H1 (cell line): Measurements from ENCODE around the gene AATK. TPM values are rescaled to one million over a fixed set of nuclear protein-coding genes. Genes with fewer than 3 reads are reported as not detected.
"Not testable (repeated sequence)": the region's sequence is repeated elsewhere in the genome, so short reads cannot be mapped to it uniquely, and the experiment has no call there.

Source experiments
- CTCF ChIA-PET: fragments of 300-600 bp; sonication (Branson Sonifier 250); formaldehyde crosslinking; loops from one replicate; lab custom pipeline; 2021; ENCODE audit not compliant: partially characterized antibody; lab: Charles Lee
- POLR2A ChIA-PET: fragments of 300-600 bp; sonication (Branson Sonifier 250); formaldehyde crosslinking; loops from one replicate; lab custom pipeline; 2021; ENCODE audit warnings: inconsistent platforms; ENCODE audit not compliant: partially characterized antibody; lab: Charles Lee
- DNase-seq, 2 experiments: peaks; one replicate each; pipeline versions ENCODE4 v3.0.0 to v3.0.0-alpha.2; 2010 to 2022; ENCODE audit warnings: low spot score in 2 of 2, low read depth in 1 of 2, mixed read lengths in 1 of 2
- FAIRE-seq: peaks from 2 replicates; lab custom pipeline; 2011; peaks lifted over from hg19 to GRCh38; lab: Jason Lieb, UNC
- H2AFZ ChIP-seq: 2 replicates; pipeline ENCODE4 v1.8.1; 2012; ENCODE audit warnings: low read length, inconsistent platforms
- H2AK5ac ChIP-seq: 2 replicates; pipeline ENCODE4 v1.6.1; 2013; ENCODE audit warnings: low read depth, low read length
- H2BK120ac ChIP-seq: replicated peaks from 2 replicates; pipeline ENCODE3; 2013; ENCODE audit warnings: low read depth, low read length, inconsistent platforms
- H2BK12ac ChIP-seq: 2 replicates; pipeline ENCODE4 v1.6.1; 2013; ENCODE audit warnings: low read depth, low read length
- H2BK15ac ChIP-seq: 2 replicates; pipeline ENCODE4 v1.6.1; 2013; ENCODE audit warnings: low read length
- H2BK20ac ChIP-seq: 2 replicates; pipeline ENCODE4 v1.6.1; 2013; ENCODE audit warnings: low read length
- H2BK5ac ChIP-seq: 2 replicates; pipeline ENCODE4 v1.6.1; 2013; ENCODE audit warnings: low read depth, low read length
- H3K14ac ChIP-seq: 2 replicates; pipeline ENCODE4 v1.6.1; 2013; ENCODE audit warnings: inconsistent platforms; ENCODE audit not compliant: insufficient read length
- H3K18ac ChIP-seq: 2 replicates; pipeline ENCODE4 v1.6.1; 2013; ENCODE audit warnings: low read length; ENCODE audit errors: extremely low read depth
- H3K23ac ChIP-seq: 2 replicates; pipeline ENCODE4 v1.6.1; 2013; ENCODE audit warnings: inconsistent platforms; ENCODE audit not compliant: insufficient read length
- H3K23me2 ChIP-seq: 2 replicates; pipeline ENCODE4 v1.6.1; 2013; ENCODE audit warnings: low read depth, low read length
- H3K27ac ChIP-seq: 2 replicates; pipeline ENCODE4 v1.6.1; 2011; ENCODE audit warnings: low read depth, low read length, inconsistent platforms
- H3K27me3 ChIP-seq, 4 experiments: replicated peaks in 1 of 4; 1 replicate in 1 of 4; 2 replicates in 3 of 4; pipeline versions ENCODE4 v1.6.1 to v1.8.1; 2011 to 2013; ENCODE audit warnings: low read length in 3 of 4, mild to moderate bottlenecking in 3 of 4, inconsistent platforms in 2 of 4, mixed read lengths in 2 of 4, moderate library complexity in 1 of 4; ENCODE audit not compliant: control insufficient read depth in 3 of 4, insufficient read depth in 3 of 4; ENCODE audit errors: extremely low read depth in 1 of 4
- H3K36me3 ChIP-seq, 4 experiments: 2 replicates each; pipeline versions ENCODE4 v1.6.1 to v1.8.1; 2011 to 2013; ENCODE audit warnings: mild to moderate bottlenecking in 4 of 4, low read length in 3 of 4, moderate library complexity in 2 of 4, control low read depth in 1 of 4, inconsistent platforms in 1 of 4; ENCODE audit not compliant: insufficient read depth in 4 of 4, control insufficient read depth in 2 of 4
- H3K4ac ChIP-seq: replicated peaks from 2 replicates; pipeline ENCODE3; 2013; ENCODE audit warnings: low read length, low read depth, mixed read lengths, inconsistent platforms; ENCODE audit not compliant: insufficient read length
- H3K4me1 ChIP-seq, 4 experiments: replicated peaks in 1 of 4; 1 replicate in 1 of 4; 2 replicates in 3 of 4; pipeline versions ENCODE4 v1.6.1 to v1.8.1; 2011 to 2013; ENCODE audit warnings: low read length in 3 of 4, inconsistent platforms in 2 of 4, mixed read lengths in 1 of 4; ENCODE audit not compliant: insufficient read depth in 4 of 4, control insufficient read depth in 3 of 4
- H3K4me2 ChIP-seq, 2 experiments: 2 replicates each; pipeline versions ENCODE4 v1.6.1 to v1.8.1; 2011 to 2013; ENCODE audit warnings: low read depth in 2 of 2, low read length in 2 of 2, control low read depth in 1 of 2, inconsistent platforms in 1 of 2, mild to moderate bottlenecking in 1 of 2; ENCODE audit not compliant: insufficient read depth in 1 of 2
- H3K4me3 ChIP-seq, 4 experiments: fragments of 200-600, 300-600 bp in 1 of 4; sonication (generic), shearing (Covaris generic), sonication (Bioruptor Twin) in 1 of 4; 2 replicates each; pipeline versions ENCODE4 v1.5.1 to v1.8.1; 2011 to 2016; ENCODE audit warnings: low read length in 4 of 4, low read depth in 3 of 4, control low read depth in 2 of 4, inconsistent platforms in 2 of 4, mild to moderate bottlenecking in 2 of 4, mixed read lengths in 1 of 4, moderate library complexity in 1 of 4; ENCODE audit not compliant: insufficient read depth in 2 of 4; ENCODE audit errors: extremely low read depth in 1 of 4
- H3K56ac ChIP-seq: replicated peaks from 2 replicates; pipeline ENCODE3; 2013; ENCODE audit warnings: low read depth, mild to moderate bottlenecking, mixed read lengths, low read length, inconsistent platforms; ENCODE audit not compliant: insufficient read length
- H3K79me1 ChIP-seq: 2 replicates; pipeline ENCODE4 v1.6.1; 2013; ENCODE audit warnings: low read depth, low read length, control low read depth
- H3K79me2 ChIP-seq, 2 experiments: 2 replicates each; pipeline versions ENCODE4 v1.6.1 to v1.8.1; 2012 to 2013; ENCODE audit warnings: low read length in 2 of 2, mild to moderate bottlenecking in 2 of 2, inconsistent platforms in 1 of 2; ENCODE audit not compliant: insufficient read depth in 2 of 2, control insufficient read depth in 1 of 2
- H3K9ac ChIP-seq, 4 experiments: replicated peaks in 1 of 4; 1 replicate in 1 of 4; 2 replicates in 3 of 4; pipeline versions ENCODE4 v1.6.1 to v1.8.1; 2011 to 2013; ENCODE audit warnings: low read depth in 3 of 4, low read length in 3 of 4, control low read depth in 2 of 4, mild to moderate bottlenecking in 2 of 4, moderate library complexity in 2 of 4, inconsistent platforms in 1 of 4; ENCODE audit errors: extremely low read depth in 1 of 4
- H3K9me3 ChIP-seq, 2 experiments: 2 replicates each; pipeline versions ENCODE4 v1.6.1 to v1.8.1; 2012 to 2013; ENCODE audit warnings: mild to moderate bottlenecking in 2 of 2, moderate library complexity in 2 of 2, control low read depth in 1 of 2, inconsistent platforms in 1 of 2, low read depth in 1 of 2, low read length in 1 of 2, mixed read lengths in 1 of 2; ENCODE audit not compliant: insufficient read depth in 2 of 2
- H4K20me1 ChIP-seq, 2 experiments: replicated peaks in 1 of 2; 2 replicates each; pipeline versions ENCODE3 to v1.8.1; 2011 to 2013; ENCODE audit warnings: inconsistent platforms in 2 of 2, low read length in 2 of 2, mild to moderate bottlenecking in 1 of 2; ENCODE audit not compliant: insufficient read depth in 2 of 2, control insufficient read depth in 1 of 2
- H4K5ac ChIP-seq: 2 replicates; pipeline ENCODE4 v1.6.1; 2013; ENCODE audit warnings: low read length, low read depth, mixed read lengths, inconsistent platforms; ENCODE audit not compliant: insufficient read length
- H4K8ac ChIP-seq: 2 replicates; pipeline ENCODE4 v1.8.0; 2013; ENCODE audit warnings: mild to moderate bottlenecking, moderate library complexity, low read length, inconsistent platforms; ENCODE audit not compliant: insufficient read depth; ENCODE audit errors: extremely low read depth
- H4K91ac ChIP-seq: replicated peaks from 2 replicates; pipeline ENCODE3; 2013; ENCODE audit warnings: low read length, mixed read lengths, inconsistent platforms; ENCODE audit not compliant: insufficient read length
- WGBS, 2 experiments: shearing (Covaris generic) in 1 of 2; methylation state at CpG; one replicate each; pipeline versions ENCODE4 v1.1.6 to v1.1.7; 2013 to 2015; ENCODE audit warnings: low lambda C conversion rate in 2 of 2, mixed read lengths in 2 of 2, inconsistent platforms in 1 of 2, low coverage in 1 of 2, missing lambda C conversion rate in 1 of 2; ENCODE audit not compliant: insufficient replicate concordance in 2 of 2, insufficient coverage in 1 of 2, insufficient read length in 1 of 2; ENCODE audit errors: extremely low coverage in 1 of 2, missing lambda C conversion rate in 1 of 2; 5-methylcytosine and 5-hydroxymethylcytosine counted together
- polyA plus RNA-seq, 7 experiments: library from polyadenylated mRNA; depleted of rRNA in 3 of 7; stranded (reverse) in 5 of 7; unstranded in 2 of 7; fragments of >200 nt in 5 of 7; fragments of 200-250 nt in 2 of 7; gene quantifications; 1 replicate in 5 of 7; 2 replicates in 1 of 7; 4 replicates in 1 of 7; pipeline versions ENCODE4 v1.2.1 to v1.2.3, GENCODE V29; 2011 to 2013; ENCODE audit warnings: missing spikeins in 2 of 7, mixed read lengths in 2 of 7
- total RNA-seq: library from RNA; stranded (reverse); fragmentation: NEBNext Ultra II Directional; extraction: Animal tissue kit (Norgen Biotek cat#: 25700); gene quantifications from 2 replicates; pipeline ENCODE4 v1.2.1, GENCODE V29; 2021

The AATK gene
- total and polyA plus RNA-seq, 2 of the 8 experiments (the other 6 are each of a cell fraction or from before 2014, with no cell fraction given): 1.7 to 3.5 TPM

DNA sequence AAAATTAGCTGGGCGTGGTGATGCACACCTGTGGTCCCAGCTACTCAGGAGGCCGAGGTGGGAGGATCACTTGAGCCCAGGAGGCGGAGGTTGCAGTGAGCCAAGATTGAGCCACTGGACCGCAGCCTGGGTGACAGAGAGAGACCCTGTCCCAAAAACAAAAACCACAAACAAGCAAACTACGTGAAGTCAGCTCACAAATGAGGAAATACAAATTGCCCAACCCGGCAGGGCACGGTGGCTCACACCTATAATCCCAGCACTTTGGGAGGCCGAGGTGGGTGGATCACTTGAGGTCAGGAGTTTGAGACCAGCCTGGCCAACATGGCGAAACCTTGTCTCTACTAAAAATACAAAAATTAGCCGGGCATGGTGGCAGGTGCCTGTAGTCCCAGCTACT lies 19.8 kb downstream of the AATK start:
- H3K79me2 ChIP-seq, H3K56ac ChIP-seq, H3K4me2 ChIP-seq, H3K9me3 ChIP-seq, H3K27me3 ChIP-seq, H2AK5ac ChIP-seq, H3K4me1 ChIP-seq, H3K36me3 ChIP-seq, H3K23me2 ChIP-seq, H3K79me1 ChIP-seq, H3K23ac ChIP-seq, DNase-seq, H4K5ac ChIP-seq, H3K4me3 ChIP-seq, H4K8ac ChIP-seq, H2BK120ac ChIP-seq, FAIRE-seq, H2BK20ac ChIP-seq, H2BK5ac ChIP-seq, H2AFZ ChIP-seq, H2BK15ac ChIP-seq, H4K91ac ChIP-seq, POLR2A ChIA-PET, H3K9ac ChIP-seq, H2BK12ac ChIP-seq, H3K14ac ChIP-seq, H3K4ac ChIP-seq, H3K18ac ChIP-seq, H3K27ac ChIP-seq, H4K20me1 ChIP-seq: not testable (repeated sequence)
- CTCF ChIA-PET: interaction anchor here (0.9 to 1.3 kb wide), 2 partner anchors 11 to 33 kb away, joined by 3 read pairs; no protein-coding TSS in a partner anchor
- WGBS, 2 experiments: 80% methylated on average over 9 of the region's 10 CpGs; no CpG with 5 or more reads in 1 of the 2 experiments
